WTC11 (cell line): ENCODE measurements around the gene QSOX2. TPM values are rescaled to one million over a fixed set of nuclear protein-coding genes. Genes with fewer than 3 reads are reported as not detected.
A peak's percentile ranks its signal among the peaks of the same experiment; 100 is the strongest.

Experiments used
- ATAC-seq: fragments of 200-7000 bp; cut with Tn5 transposase; 2 replicates; pipeline ENCODE4 v1.10.0; 2021; ENCODE audit warnings: mild to moderate bottlenecking, moderate library complexity
- CTCF ChIA-PET: fragments of 300-600 bp; sonication (Branson Sonifier 250); formaldehyde crosslinking; loops from one replicate; lab custom pipeline; 2021; ENCODE audit warnings: antibody characterized with exemption; lab: Charles Lee
- POLR2A ChIA-PET: fragments of 350-600 bp; sonication (Branson Sonifier 250); formaldehyde crosslinking; loops from one replicate; lab custom pipeline; 2021; ENCODE audit warnings: antibody characterized with exemption; lab: Charles Lee
- DNase-seq: peaks from one replicate; pipeline ENCODE4 v3.0.0; 2021; ENCODE audit warnings: low spot score
- H3K27ac Mint-ChIP-seq: 2 replicates; pipeline ENCODE4 v1.8.0; 2021; ENCODE audit warnings: mixed read lengths
- H3K27me3 Mint-ChIP-seq: 2 replicates; pipeline ENCODE4 v1.8.0; 2021; ENCODE audit warnings: low read depth, mild to moderate bottlenecking, moderate library complexity, mixed read lengths
- H3K36me3 Mint-ChIP-seq: 2 replicates; pipeline ENCODE4 v1.8.0; 2021; ENCODE audit warnings: mixed read lengths
- H3K4me1 Mint-ChIP-seq: 2 replicates; pipeline ENCODE4 v1.8.0; 2022; ENCODE audit warnings: mixed read lengths
- H3K4me3 Mint-ChIP-seq: 2 replicates; pipeline ENCODE4 v1.8.0; 2021; ENCODE audit warnings: mild to moderate bottlenecking, moderate library complexity, mixed read lengths
- H3K9me3 Mint-ChIP-seq: 2 replicates; pipeline ENCODE4 v1.8.0; 2021; ENCODE audit warnings: mixed read lengths
- ZNF232 ChIP-seq: sonication (generic); formaldehyde crosslinking; IDR thresholded peaks from 2 replicates; pipeline ENCODE4 v1.8.0; 2022; ENCODE audit warnings: mild to moderate bottlenecking, missing genetic modification reagents
- ZNF396 ChIP-seq: fragments of 250-450 bp; sonication (Bioruptor Pico); IDR thresholded peaks from 2 replicates; pipeline ENCODE4 v1.8.0; 2021; ENCODE audit warnings: mild to moderate bottlenecking, moderate library complexity, borderline replicate concordance
- ZNF423 ChIP-seq: fragments of 250-450 bp; sonication (Bioruptor Pico); IDR thresholded peaks from 2 replicates; pipeline ENCODE4 v2.1.2; 2022; ENCODE audit warnings: mild to moderate bottlenecking, moderate library complexity
- total RNA-seq: library from RNA; stranded (reverse); gene quantifications from 3 replicates; pipeline ENCODE4 v1.2.3, GENCODE V29; 2021
- TF ChIP-seq, protein P1 (sequence below): fragments of 250-450 bp; sonication (Bioruptor Pico); IDR thresholded peaks from 2 replicates; pipeline ENCODE4 v1.9.0; 2021; ENCODE audit warnings: moderate library complexity, mild to moderate bottlenecking, inconsistent platforms, borderline replicate concordance
- TF ChIP-seq, protein P2 (sequence below): sonication (generic); formaldehyde crosslinking; IDR thresholded peaks from 2 replicates; pipeline ENCODE4 v1.8.0; 2022; ENCODE audit warnings: mild to moderate bottlenecking, missing genetic modification reagents
- TF ChIP-seq, protein P3 (sequence below): fragments of 250-450 bp; sonication (Bioruptor Pico); IDR thresholded peaks from 2 replicates; pipeline ENCODE4 v2.1.2; 2022; ENCODE audit warnings: mild to moderate bottlenecking, moderate library complexity
- TF ChIP-seq, protein P4 (sequence below): fragments of 250-450 bp; sonication (Bioruptor Pico); IDR thresholded peaks from 2 replicates; pipeline ENCODE4 v1.9.0; 2021; ENCODE audit warnings: mild to moderate bottlenecking, borderline replicate concordance
- TF ChIP-seq, protein P5 (sequence below): sonication (generic); formaldehyde crosslinking; IDR thresholded peaks from 2 replicates; pipeline ENCODE4 v1.8.0; 2022; ENCODE audit warnings: mild to moderate bottlenecking, missing genetic modification reagents
- TF ChIP-seq, protein P6 (sequence below): sonication (generic); formaldehyde crosslinking; IDR thresholded peaks from 2 replicates; pipeline ENCODE4 v1.8.0; 2022; ENCODE audit warnings: missing genetic modification reagents

Gene QSOX2
- total RNA-seq, 1 experiment from 2014 or later, result 33.2 TPM

DNA sequence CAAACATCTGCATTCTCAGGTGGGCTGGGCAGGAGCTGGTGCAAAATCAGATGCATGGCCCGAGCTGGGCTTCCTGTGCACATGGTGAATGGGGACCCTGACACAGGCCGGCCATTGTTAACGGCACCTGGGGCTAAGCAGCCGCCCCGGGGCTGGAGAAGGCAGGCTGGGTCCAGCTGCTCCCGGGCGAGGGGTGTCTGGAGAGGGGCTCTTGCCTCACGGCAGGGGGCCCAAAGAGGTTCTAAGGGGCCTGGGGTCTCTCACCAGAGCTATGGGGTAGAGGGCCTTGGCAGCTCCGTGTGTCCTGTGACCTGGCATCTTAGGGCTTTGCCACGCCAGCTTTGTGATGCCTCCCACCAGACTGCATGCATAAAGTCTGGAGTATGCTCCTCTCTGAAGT lies 5.1 kb upstream of the QSOX2 start:
- Mint-ChIP-seq H3K27me3 (peaks cover 7% of the 10 kb centered on the region), H3K9me3 (no peaks in the 10 kb centered on the region), H3K27ac (no peak overlapping the region), H3K36me3 (no peaks in the 10 kb centered on the region), H3K4me3 (no peak overlapping the region), H3K4me1 (peaks cover 12% of the 10 kb centered on the region)
- DNase-seq (no peak), ATAC-seq (no peak)
- ChIA-PET POLR2A (no interaction called here), CTCF (interaction anchor here (0.9 to 1.2 kb wide), 4 partner anchors 18 to 112 kb away, joined by 3 to 5 read pairs (median 3); no protein-coding TSS in a partner anchor)
- TF ChIP-seq, protein P1, sequence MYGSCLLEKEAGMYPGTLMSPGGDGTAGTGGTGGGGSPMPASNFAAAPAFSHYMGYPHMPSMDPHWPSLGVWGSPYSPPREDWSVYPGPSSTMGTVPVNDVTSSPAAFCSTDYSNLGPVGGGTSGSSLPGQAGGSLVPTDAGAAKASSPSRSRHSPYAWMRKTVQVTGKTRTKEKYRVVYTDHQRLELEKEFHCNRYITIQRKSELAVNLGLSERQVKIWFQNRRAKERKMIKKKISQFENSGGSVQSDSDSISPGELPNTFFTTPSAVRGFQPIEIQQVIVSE (CRISPR knock-in tag), result no peak
- TF ChIP-seq, protein P2, sequence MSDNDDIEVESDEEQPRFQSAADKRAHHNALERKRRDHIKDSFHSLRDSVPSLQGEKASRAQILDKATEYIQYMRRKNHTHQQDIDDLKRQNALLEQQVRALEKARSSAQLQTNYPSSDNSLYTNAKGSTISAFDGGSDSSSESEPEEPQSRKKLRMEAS (CRISPR knock-in tag), result no peak
- TF ChIP-seq ZNF396 (CRISPR knock-in tag), result no peak
- TF ChIP-seq, protein P3, sequence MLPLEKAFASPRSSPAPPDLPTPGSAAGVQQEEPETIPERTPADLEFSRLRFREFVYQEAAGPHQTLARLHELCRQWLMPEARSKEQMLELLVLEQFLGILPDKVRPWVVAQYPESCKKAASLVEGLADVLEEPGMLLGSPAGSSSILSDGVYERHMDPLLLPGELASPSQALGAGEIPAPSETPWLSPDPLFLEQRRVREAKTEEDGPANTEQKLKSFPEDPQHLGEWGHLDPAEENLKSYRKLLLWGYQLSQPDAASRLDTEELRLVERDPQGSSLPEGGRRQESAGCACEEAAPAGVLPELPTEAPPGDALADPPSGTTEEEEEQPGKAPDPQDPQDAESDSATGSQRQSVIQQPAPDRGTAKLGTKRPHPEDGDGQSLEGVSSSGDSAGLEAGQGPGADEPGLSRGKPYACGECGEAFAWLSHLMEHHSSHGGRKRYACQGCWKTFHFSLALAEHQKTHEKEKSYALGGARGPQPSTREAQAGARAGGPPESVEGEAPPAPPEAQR (CRISPR knock-in tag), result no peak
- TF ChIP-seq, protein P4, sequence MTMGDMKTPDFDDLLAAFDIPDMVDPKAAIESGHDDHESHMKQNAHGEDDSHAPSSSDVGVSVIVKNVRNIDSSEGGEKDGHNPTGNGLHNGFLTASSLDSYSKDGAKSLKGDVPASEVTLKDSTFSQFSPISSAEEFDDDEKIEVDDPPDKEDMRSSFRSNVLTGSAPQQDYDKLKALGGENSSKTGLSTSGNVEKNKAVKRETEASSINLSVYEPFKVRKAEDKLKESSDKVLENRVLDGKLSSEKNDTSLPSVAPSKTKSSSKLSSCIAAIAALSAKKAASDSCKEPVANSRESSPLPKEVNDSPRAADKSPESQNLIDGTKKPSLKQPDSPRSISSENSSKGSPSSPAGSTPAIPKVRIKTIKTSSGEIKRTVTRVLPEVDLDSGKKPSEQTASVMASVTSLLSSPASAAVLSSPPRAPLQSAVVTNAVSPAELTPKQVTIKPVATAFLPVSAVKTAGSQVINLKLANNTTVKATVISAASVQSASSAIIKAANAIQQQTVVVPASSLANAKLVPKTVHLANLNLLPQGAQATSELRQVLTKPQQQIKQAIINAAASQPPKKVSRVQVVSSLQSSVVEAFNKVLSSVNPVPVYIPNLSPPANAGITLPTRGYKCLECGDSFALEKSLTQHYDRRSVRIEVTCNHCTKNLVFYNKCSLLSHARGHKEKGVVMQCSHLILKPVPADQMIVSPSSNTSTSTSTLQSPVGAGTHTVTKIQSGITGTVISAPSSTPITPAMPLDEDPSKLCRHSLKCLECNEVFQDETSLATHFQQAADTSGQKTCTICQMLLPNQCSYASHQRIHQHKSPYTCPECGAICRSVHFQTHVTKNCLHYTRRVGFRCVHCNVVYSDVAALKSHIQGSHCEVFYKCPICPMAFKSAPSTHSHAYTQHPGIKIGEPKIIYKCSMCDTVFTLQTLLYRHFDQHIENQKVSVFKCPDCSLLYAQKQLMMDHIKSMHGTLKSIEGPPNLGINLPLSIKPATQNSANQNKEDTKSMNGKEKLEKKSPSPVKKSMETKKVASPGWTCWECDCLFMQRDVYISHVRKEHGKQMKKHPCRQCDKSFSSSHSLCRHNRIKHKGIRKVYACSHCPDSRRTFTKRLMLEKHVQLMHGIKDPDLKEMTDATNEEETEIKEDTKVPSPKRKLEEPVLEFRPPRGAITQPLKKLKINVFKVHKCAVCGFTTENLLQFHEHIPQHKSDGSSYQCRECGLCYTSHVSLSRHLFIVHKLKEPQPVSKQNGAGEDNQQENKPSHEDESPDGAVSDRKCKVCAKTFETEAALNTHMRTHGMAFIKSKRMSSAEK (CRISPR knock-in tag), result no peak
- TF ChIP-seq, protein P5, sequence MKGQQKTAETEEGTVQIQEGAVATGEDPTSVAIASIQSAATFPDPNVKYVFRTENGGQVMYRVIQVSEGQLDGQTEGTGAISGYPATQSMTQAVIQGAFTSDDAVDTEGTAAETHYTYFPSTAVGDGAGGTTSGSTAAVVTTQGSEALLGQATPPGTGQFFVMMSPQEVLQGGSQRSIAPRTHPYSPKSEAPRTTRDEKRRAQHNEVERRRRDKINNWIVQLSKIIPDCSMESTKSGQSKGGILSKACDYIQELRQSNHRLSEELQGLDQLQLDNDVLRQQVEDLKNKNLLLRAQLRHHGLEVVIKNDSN (CRISPR knock-in tag), result no peak

DNA sequence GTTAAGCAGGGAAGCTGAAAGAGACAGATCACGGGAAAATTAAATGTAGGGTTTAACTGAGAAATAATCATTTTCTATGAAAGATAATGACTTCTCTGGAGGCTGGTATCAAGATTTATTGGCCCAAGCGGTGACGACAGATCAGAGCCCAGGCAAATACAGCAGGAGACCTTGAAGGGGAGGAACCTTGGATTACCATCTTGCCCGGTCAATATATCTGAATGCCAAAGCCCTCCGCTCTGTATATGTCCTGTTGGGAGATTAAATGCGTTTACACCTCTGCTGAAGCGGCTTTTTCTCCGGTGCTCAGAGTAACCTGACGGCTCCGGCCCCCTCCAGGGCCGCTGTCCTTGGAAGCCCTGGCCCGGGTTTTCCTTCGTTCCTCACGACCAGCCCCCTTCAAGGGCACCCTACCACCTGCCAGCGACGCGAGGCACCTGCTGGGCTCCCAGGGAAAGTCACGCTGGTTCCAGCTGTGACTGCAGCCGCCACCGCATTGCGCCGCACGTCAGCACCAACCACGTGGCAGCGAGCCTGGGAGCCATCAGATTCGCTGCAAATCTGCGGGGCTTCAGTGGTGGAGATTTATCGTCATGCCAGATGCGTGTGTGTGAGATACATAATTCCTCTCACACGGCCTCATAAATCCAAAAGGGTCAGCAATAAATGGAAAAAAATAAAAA lies 4.4 kb upstream of the QSOX2 start:
- TF ChIP-seq, protein P6, sequence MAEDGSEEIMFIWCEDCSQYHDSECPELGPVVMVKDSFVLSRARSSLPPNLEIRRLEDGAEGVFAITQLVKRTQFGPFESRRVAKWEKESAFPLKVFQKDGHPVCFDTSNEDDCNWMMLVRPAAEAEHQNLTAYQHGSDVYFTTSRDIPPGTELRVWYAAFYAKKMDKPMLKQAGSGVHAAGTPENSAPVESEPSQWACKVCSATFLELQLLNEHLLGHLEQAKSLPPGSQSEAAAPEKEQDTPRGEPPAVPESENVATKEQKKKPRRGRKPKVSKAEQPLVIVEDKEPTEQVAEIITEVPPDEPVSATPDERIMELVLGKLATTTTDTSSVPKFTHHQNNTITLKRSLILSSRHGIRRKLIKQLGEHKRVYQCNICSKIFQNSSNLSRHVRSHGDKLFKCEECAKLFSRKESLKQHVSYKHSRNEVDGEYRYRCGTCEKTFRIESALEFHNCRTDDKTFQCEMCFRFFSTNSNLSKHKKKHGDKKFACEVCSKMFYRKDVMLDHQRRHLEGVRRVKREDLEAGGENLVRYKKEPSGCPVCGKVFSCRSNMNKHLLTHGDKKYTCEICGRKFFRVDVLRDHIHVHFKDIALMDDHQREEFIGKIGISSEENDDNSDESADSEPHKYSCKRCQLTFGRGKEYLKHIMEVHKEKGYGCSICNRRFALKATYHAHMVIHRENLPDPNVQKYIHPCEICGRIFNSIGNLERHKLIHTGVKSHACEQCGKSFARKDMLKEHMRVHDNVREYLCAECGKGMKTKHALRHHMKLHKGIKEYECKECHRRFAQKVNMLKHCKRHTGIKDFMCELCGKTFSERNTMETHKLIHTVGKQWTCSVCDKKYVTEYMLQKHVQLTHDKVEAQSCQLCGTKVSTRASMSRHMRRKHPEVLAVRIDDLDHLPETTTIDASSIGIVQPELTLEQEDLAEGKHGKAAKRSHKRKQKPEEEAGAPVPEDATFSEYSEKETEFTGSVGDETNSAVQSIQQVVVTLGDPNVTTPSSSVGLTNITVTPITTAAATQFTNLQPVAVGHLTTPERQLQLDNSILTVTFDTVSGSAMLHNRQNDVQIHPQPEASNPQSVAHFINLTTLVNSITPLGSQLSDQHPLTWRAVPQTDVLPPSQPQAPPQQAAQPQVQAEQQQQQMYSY (CRISPR knock-in tag), result peak; percentile 56; the same call in 1 of the 2 replicates
- TF ChIP-seq ZNF232 (CRISPR knock-in tag) (no peak), ZNF423 (CRISPR knock-in tag) (peak; percentile 44; the same call in 1 of the 2 replicates)

More for the DNA sequence above, 4.4 kb upstream of the QSOX2 start:
- ATAC-seq (no peak), DNase-seq (no peak)
- ChIA-PET POLR2A (no interaction called here), CTCF (interaction anchor here (0.9 to 1.0 kb wide), 2 partner anchors 26 to 111 kb away, joined by 3 to 5 read pairs; no protein-coding TSS in a partner anchor)
- H3K4me3 Mint-ChIP-seq, result no peak overlapping the region
- H3K9me3 Mint-ChIP-seq, result no peaks in the 10 kb centered on the region
- H3K36me3 Mint-ChIP-seq, result no peaks in the 10 kb centered on the region
- peaks cover 7% of the 10 kb centered on the region for H3K27me3 Mint-ChIP-seq
- peaks cover 13% of the 10 kb centered on the region for H3K4me1 Mint-ChIP-seq
- H3K27ac Mint-ChIP-seq, result peak overlapping the region; percentile 76; the same call in 1 of the 2 replicates
